K562 (cell line): ENCODE measurements around the gene EML3. TPM values are rescaled to one million over a fixed set of nuclear protein-coding genes. Genes with fewer than 3 reads are reported as not detected.

Experiments
- AFF1 ChIP-seq, 2 experiments: fragments of 450-650 bp; IDR thresholded peaks; 2 replicates each; pipeline ENCODE4 v1.6.1; 2018; ENCODE audit warnings: mild to moderate bottlenecking in 2 of 2, low read depth in 1 of 2; ENCODE audit not compliant: partially characterized antibody in 2 of 2
- CREBBP ChIP-seq: IDR thresholded peaks from one replicate; pipeline ENCODE4 v1.6.1; 2012; ENCODE audit warnings: low read depth, mild to moderate bottlenecking, control low read depth, inconsistent platforms, low read length
- CXXC5 ChIP-seq: fragments of 250-450 bp; sonication (Bioruptor Pico); IDR thresholded peaks from 2 replicates; pipeline ENCODE4 v1.8.0; 2022; ENCODE audit warnings: inconsistent platforms, mild to moderate bottlenecking, moderate library complexity
- ELF4 ChIP-seq: fragments of 450-650 bp; formaldehyde crosslinking; IDR thresholded peaks from 2 replicates; pipeline ENCODE4 v1.4.0; 2022; ENCODE audit warnings: missing genetic modification characterization
- GABPB1 ChIP-seq: sonication (generic); formaldehyde crosslinking; IDR thresholded peaks from 2 replicates; pipeline ENCODE4 v1.8.0; 2022; ENCODE audit warnings: mild to moderate bottlenecking, missing genetic modification reagents
- GMEB1 ChIP-seq: fragments of 250-450 bp; sonication (Bioruptor Pico); IDR thresholded peaks from 2 replicates; pipeline ENCODE4 v1.4.0; 2020; ENCODE audit warnings: mild to moderate bottlenecking
- HMBOX1 ChIP-seq: sonication (generic); IDR thresholded peaks from 2 replicates; pipeline ENCODE4 v1.6.1; 2016
- MAFK ChIP-seq: IDR thresholded peaks from 2 replicates; pipeline ENCODE4 v1.6.1; 2011; ENCODE audit warnings: low read length, improper control_type of control experiment
- NONO ChIP-seq, 2 experiments: fragments of 200-400 bp in 1 of 2; fragments of 450-650 bp in 1 of 2; formaldehyde crosslinking in 1 of 2; IDR thresholded peaks; 2 replicates each; pipeline ENCODE4 v1.6.1; 2017; ENCODE audit warnings: low read depth in 2 of 2, mild to moderate bottlenecking in 2 of 2, moderate library complexity in 2 of 2, low read length in 1 of 2
- PCBP1 ChIP-seq: fragments of 200-400 bp; formaldehyde crosslinking; IDR thresholded peaks from 2 replicates; pipeline ENCODE4 v1.6.1; 2018; ENCODE audit warnings: mild to moderate bottlenecking, low read depth, low read length; ENCODE audit not compliant: poor library complexity, severe bottlenecking
- PHF21A ChIP-seq: fragments of 450-650 bp; IDR thresholded peaks from 2 replicates; pipeline ENCODE4 v1.6.1; 2017; ENCODE audit warnings: low read depth, borderline replicate concordance
- PHF8 ChIP-seq: fragments of 200-600 bp; sonication (generic); IDR thresholded peaks from 2 replicates; pipeline ENCODE4 v1.6.1; 2012; ENCODE audit warnings: mixed run types, mild to moderate bottlenecking, inconsistent platforms, low read length, moderate library complexity, borderline replicate concordance
- SFPQ ChIP-seq: fragments of 200-400 bp; formaldehyde crosslinking; IDR thresholded peaks from 2 replicates; pipeline ENCODE4 v1.6.1; 2017; ENCODE audit warnings: mild to moderate bottlenecking, low read depth, low read length, moderate library complexity
- ZFP30 ChIP-seq: fragments of 250-450 bp; sonication (Bioruptor Pico); IDR thresholded peaks from 2 replicates; pipeline ENCODE4 v1.8.0; 2022; ENCODE audit warnings: moderate library complexity, mild to moderate bottlenecking, inconsistent platforms, borderline replicate concordance
- polyA plus RNA-seq, 8 experiments: library from polyadenylated mRNA; depleted of rRNA in 4 of 8; stranded (reverse) in 5 of 8; unstranded in 3 of 8; fragments of >200 nt; fragmentation: Nextera tagmentation in 2 of 8; fragmentation: Illumina TruSeq in 1 of 8; extraction: Ambion mirVana in 2 of 8; extraction: Trizol in 1 of 8; gene quantifications; 2 replicates each; pipeline versions ENCODE4 v1.2.1 to v1.2.3, GENCODE V29; 2011 to 2014; ENCODE audit warnings: inconsistent platforms in 1 of 8, missing spikeins in 1 of 8
- total RNA-seq, 7 experiments: library from RNA; depleted of rRNA in 6 of 7; stranded (reverse); fragments of >200 nt in 6 of 7; fragmentation: Illumina TruSeq in 2 of 7; extraction: Trizol in 2 of 7; gene quantifications; 2 replicates each; pipeline versions ENCODE4 v1.2.1 to v1.2.3, GENCODE V29; 2011 to 2021; ENCODE audit warnings: low replicate concordance in 1 of 7
- TF ChIP-seq, protein P1 (sequence below): fragments of 450-650 bp; IDR thresholded peaks from 2 replicates; pipeline ENCODE4 v1.6.1; 2016; ENCODE audit warnings: missing biosample characterization, missing genetic modification characterization

EML3 gene
- total and polyA plus RNA-seq, 9 of the 15 experiments (the other 6 are each of a cell fraction or from before 2014, with no cell fraction given): 0.32 to 90.5 (median 26.4) TPM

DNA sequence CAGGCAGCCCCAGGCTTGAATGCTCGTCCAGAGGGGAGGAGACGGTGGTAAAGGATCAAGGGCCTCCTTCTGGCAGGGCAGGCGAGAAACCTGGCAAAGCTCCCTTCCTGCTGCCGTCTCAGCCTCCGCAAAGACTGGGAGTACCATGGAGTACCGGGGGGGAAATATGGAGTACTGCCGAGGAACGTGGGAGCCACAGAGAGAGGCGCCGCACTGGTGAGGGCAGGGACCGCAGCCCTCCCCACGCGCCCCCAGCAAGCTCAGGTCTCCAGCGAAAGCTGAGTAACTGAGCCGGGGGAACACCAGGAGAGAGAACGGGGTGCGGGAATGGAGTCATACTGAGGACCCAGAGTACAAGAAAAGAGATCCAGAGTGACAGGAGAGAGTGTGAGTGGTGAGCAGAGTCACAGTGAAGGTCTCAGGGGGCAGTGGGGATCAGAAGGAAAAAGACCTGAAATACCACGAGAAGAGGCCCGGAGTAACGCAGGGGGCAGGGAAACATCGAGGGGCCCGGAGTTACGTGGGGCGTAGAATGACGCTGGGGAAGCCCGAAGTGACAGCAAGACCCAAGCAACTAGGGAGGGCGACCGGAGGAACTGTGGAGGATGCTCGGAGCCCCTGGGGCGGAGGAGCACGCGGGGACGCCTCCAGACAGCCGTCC, 740 bp downstream of the EML3 start (continued):
- TF ChIP-seq HMBOX1: no peak
- no peak for TF ChIP-seq MAFK
- TF ChIP-seq PHF21A: no peak
- TF ChIP-seq NONO (IDR thresholded peaks at IDR 0.05; ENCODE audit: low read depth in 2 of 2, low read length in 1 of 2): no peak
- no peak for TF ChIP-seq CXXC5
- 0 out of 2 replicates have a peak, but pooled peaks have one; percentile 37 for TF ChIP-seq PHF8
- TF ChIP-seq ELF4 (CRISPR knock-in tag): 0 out of 2 replicates have a peak, but pooled peaks have one; percentile 27
- TF ChIP-seq GABPB1 (CRISPR knock-in tag): peak; percentile 11; the same call in 1 of the 2 replicates
- TF ChIP-seq, protein P1, sequence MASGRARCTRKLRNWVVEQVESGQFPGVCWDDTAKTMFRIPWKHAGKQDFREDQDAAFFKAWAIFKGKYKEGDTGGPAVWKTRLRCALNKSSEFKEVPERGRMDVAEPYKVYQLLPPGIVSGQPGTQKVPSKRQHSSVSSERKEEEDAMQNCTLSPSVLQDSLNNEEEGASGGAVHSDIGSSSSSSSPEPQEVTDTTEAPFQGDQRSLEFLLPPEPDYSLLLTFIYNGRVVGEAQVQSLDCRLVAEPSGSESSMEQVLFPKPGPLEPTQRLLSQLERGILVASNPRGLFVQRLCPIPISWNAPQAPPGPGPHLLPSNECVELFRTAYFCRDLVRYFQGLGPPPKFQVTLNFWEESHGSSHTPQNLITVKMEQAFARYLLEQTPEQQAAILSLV: no peak
- no peak for TF ChIP-seq SFPQ
- TF ChIP-seq GMEB1 (CRISPR knock-in tag): no peak
- TF ChIP-seq PCBP1: no peak
- TF ChIP-seq AFF1 (IDR thresholded peaks at IDR 0.05; ENCODE audit: low read depth in 1 of 2, partially characterized antibody in 2 of 2): peak; percentile 42 to 48
- no peak for TF ChIP-seq ZFP30
- no peak for TF ChIP-seq CREBBP
